Panc1 (cell line): ENCODE data around the gene ADAMTS14. TPM values are rescaled to one million over a fixed set of nuclear protein-coding genes. Genes with fewer than 3 reads are reported as not detected.

Experiments used
- ATAC-seq: fragments of 200-7000 bp; cut with Tn5 transposase; 2 replicates; pipeline ENCODE4 v1.9.1; 2020; ENCODE audit warnings: mild to moderate bottlenecking, moderate library complexity
- BruUV-seq: library from RNA; stranded (reverse); fragments of 400-500 nt; replicated peaks from 2 replicates; lab custom pipeline; 2021; lab: Mats Ljungman, UMichigan
- CTCF ChIA-PET: fragments of 300-600 bp; sonication (Branson Sonifier 250); formaldehyde crosslinking; loops from one replicate; lab custom pipeline; 2022; ENCODE audit warnings: antibody characterized with exemption; lab: Charles Lee
- POLR2A ChIA-PET: fragments of 300-600 bp; sonication (Branson Sonifier 250); formaldehyde crosslinking; loops from one replicate; lab custom pipeline; 2022; ENCODE audit warnings: antibody characterized with exemption; lab: Charles Lee
- DNase-seq: peaks from one replicate; pipeline ENCODE4 v3.0.0-alpha.2; 2010; ENCODE audit warnings: low read depth, low spot score
- H3K27ac ChIP-seq: 2 replicates; pipeline ENCODE4 v1.5.1; 2011; ENCODE audit warnings: mild to moderate bottlenecking, low read length, inconsistent platforms
- H3K27me3 ChIP-seq: fragments of 200-500 bp; sonication (Bioruptor generic); 2 replicates; pipeline ENCODE4 v1.6.0; 2014; ENCODE audit warnings: low read length, inconsistent platforms; ENCODE audit not compliant: control insufficient read depth, insufficient read depth
- H3K36me3 ChIP-seq: fragments of 200-500 bp; sonication (Bioruptor generic); 2 replicates; pipeline ENCODE4 v1.5.1; 2014; ENCODE audit warnings: inconsistent platforms, mild to moderate bottlenecking, low read length, moderate library complexity; ENCODE audit not compliant: control insufficient read depth, insufficient read depth
- H3K4me1 ChIP-seq: 2 replicates; pipeline ENCODE4 v1.5.1; 2011; ENCODE audit warnings: inconsistent platforms, mild to moderate bottlenecking, low read length, moderate library complexity; ENCODE audit not compliant: control insufficient read depth, insufficient read depth
- H3K4me3 ChIP-seq, 2 experiments: 2 replicates each; pipeline ENCODE4 v1.5.1; 2011 to 2012; ENCODE audit warnings: low read depth in 2 of 2, low read length in 2 of 2, mild to moderate bottlenecking in 2 of 2, inconsistent platforms in 1 of 2, moderate library complexity in 1 of 2
- H3K9me3 ChIP-seq: fragments of 200-500 bp; sonication (Bioruptor generic); 2 replicates; pipeline ENCODE4 v1.5.1; 2014; ENCODE audit warnings: low read depth, mild to moderate bottlenecking, inconsistent platforms, low read length, moderate library complexity; ENCODE audit not compliant: control insufficient read depth, insufficient read depth
- CTCF ChIP-seq: fragments of 450-650 bp; IDR thresholded peaks from 2 replicates; pipeline ENCODE4 v1.5.1; 2017; ENCODE audit warnings: mild to moderate bottlenecking
- POLR2AphosphoS5 ChIP-seq: IDR thresholded peaks from 2 replicates; pipeline ENCODE4 v1.6.1; 2012; ENCODE audit warnings: mild to moderate bottlenecking, low read depth, low read length, moderate library complexity
- REST ChIP-seq, 2 experiments: IDR thresholded peaks; 2 replicates each; pipeline ENCODE4 v1.6.1; 2011 to 2012; ENCODE audit warnings: low read depth in 2 of 2, control low read depth in 1 of 2, low read length in 1 of 2, mild to moderate bottlenecking in 1 of 2, moderate library complexity in 1 of 2; ENCODE audit not compliant: insufficient read depth in 1 of 2
- SIN3A ChIP-seq: IDR thresholded peaks from 2 replicates; pipeline ENCODE4 v1.6.1; 2012; ENCODE audit warnings: low read depth, mild to moderate bottlenecking, low read length, moderate library complexity, borderline replicate concordance; ENCODE audit not compliant: insufficient read depth
- TCF7L2 ChIP-seq: IDR thresholded peaks from 2 replicates; pipeline ENCODE4 v1.6.1; 2011; ENCODE audit warnings: mild to moderate bottlenecking, low read depth, low read length, inconsistent platforms
- in situ Hi-C: cut with HindIII; loops from 2 replicates; pipeline ENCODE4 v1.10.0; 2016; ENCODE audit warnings: low sequenced_read_pairs, low pct_unique_long_range_greater_than_20kb
- intact Hi-C: fragments of 100-400 bp; cut with micrococcal nuclease; formaldehyde crosslinking; loops from one replicate; pipeline ENCODE4 v1.10.0; 2022; ENCODE audit not compliant: unreplicated experiment
- total RNA-seq: library from RNA; stranded (reverse); gene quantifications from one replicate; pipeline ENCODE4 v1.2.1, GENCODE V29; 2021; ENCODE audit not compliant: unreplicated experiment

ADAMTS14 gene
- total RNA-seq, 1 experiment from 2014 or later, result 0.67 TPM

GRCh38 chr10:70668454-70668970 is 3.8 kb upstream of the ADAMTS14 start:
- in situ Hi-C loops (no loop called here), intact Hi-C loops (no loop called here)
- H3K36me3 ChIP-seq, result no peaks in the 10 kb centered on the region
- peaks cover 16% of the 10 kb centered on the region for H3K27me3 ChIP-seq
- CTCF ChIA-PET, result no interaction called here
- POLR2A ChIA-PET, result no interaction called here
- H3K4me3 ChIP-seq, result no peak overlapping the region
- TF ChIP-seq POLR2AphosphoS5, result no peak
- no peak for TF ChIP-seq REST (IDR thresholded peaks at IDR 0.05; ENCODE audit: insufficient read depth in 1 of 2, low read depth in 2 of 2, low read length in 1 of 2)
- no peak for TF ChIP-seq SIN3A
- TF ChIP-seq CTCF, result no peak
- no peak for TF ChIP-seq TCF7L2
- no peak overlapping the region for H3K27ac ChIP-seq
- H3K9me3 ChIP-seq, result no peaks in the 10 kb centered on the region
- BruUV-seq, result no TSS peak
- no peaks in the 10 kb centered on the region for H3K4me1 ChIP-seq
- ATAC-seq (no peak), DNase-seq (no peak)

- no TSS peak for BruUV-seq
- Histone ChIP-seq H3K27me3 (peaks cover 17% of the 10 kb centered on the region), H3K9me3 (no peaks in the 10 kb centered on the region), H3K4me3 (no peak overlapping the region), H3K27ac (no peak overlapping the region), H3K4me1 (no peaks in the 10 kb centered on the region), H3K36me3 (no peaks in the 10 kb centered on the region)
- intact Hi-C loops (no loop called here), in situ Hi-C loops (no loop called here)
- ATAC-seq, result no peak
- CTCF ChIA-PET, result no interaction called here
- no peak for TF ChIP-seq SIN3A
- no peak for TF ChIP-seq REST (IDR thresholded peaks at IDR 0.05; ENCODE audit: insufficient read depth in 1 of 2, low read depth in 2 of 2, low read length in 1 of 2)
- TF ChIP-seq POLR2AphosphoS5, result no peak
- no peak for TF ChIP-seq TCF7L2
- no peak for DNase-seq
- POLR2A ChIA-PET, result no interaction called here
Measured at GRCh38 chr10:70669015-70669414, 3.3 kb upstream of the ADAMTS14 start.
